ENCODE measurements around the gene NRAP.

The NRAP gene

DNA sequence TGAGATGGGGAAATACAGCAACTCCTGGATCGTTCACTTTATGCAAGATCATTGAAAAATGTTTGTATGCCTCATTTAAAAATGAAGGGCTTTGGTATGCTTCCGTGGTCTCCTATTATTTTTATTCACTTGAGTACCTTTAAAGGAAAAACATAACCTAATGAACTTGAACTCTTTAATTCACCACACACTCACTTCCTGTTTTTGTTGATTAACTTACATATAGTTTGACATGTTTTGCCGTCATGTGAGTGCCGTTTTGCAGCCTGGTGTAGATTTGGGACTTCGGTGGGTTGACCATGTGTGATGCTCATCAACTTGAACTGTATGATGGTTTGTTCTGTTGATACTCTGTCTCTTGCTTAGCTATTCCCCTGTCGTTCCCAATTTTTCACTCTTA is 44.8 kb upstream of the NRAP start:
- TF ChIP-seq ZFX (IDR thresholded peaks at IDR 0.05; ENCODE audit: borderline replicate concordance): no peak
- TF ChIP-seq, protein P1, sequence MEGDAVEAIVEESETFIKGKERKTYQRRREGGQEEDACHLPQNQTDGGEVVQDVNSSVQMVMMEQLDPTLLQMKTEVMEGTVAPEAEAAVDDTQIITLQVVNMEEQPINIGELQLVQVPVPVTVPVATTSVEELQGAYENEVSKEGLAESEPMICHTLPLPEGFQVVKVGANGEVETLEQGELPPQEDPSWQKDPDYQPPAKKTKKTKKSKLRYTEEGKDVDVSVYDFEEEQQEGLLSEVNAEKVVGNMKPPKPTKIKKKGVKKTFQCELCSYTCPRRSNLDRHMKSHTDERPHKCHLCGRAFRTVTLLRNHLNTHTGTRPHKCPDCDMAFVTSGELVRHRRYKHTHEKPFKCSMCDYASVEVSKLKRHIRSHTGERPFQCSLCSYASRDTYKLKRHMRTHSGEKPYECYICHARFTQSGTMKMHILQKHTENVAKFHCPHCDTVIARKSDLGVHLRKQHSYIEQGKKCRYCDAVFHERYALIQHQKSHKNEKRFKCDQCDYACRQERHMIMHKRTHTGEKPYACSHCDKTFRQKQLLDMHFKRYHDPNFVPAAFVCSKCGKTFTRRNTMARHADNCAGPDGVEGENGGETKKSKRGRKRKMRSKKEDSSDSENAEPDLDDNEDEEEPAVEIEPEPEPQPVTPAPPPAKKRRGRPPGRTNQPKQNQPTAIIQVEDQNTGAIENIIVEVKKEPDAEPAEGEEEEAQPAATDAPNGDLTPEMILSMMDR (IDR thresholded peaks at IDR 0.05): no peak
- no peak overlapping the region for H3K27ac ChIP-seq

DNA sequence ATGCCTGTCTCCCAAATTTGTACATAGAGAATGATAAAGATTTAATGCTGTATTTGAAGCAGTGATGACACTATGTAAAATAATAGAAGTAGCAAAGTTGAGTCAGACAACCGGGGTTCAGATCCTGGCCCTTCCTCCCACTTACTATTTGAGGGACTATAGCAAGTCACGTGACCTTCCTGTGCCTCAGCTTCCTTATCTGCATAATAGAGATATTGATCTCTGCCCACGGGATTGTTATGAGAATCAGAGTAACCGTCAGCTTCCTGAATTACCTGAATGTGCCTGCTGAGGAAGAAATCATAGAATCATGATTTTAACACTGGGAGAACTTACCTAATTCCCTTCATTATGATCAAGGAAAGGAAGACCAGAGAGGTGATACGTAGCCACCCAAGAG is 42.8 kb upstream of the NRAP start:
- no peak overlapping the region for H3K27ac ChIP-seq
- no peak for TF ChIP-seq ZFX (IDR thresholded peaks at IDR 0.05; ENCODE audit: borderline replicate concordance)
- TF ChIP-seq, protein P1 (IDR thresholded peaks at IDR 0.05): no peak

DNA sequence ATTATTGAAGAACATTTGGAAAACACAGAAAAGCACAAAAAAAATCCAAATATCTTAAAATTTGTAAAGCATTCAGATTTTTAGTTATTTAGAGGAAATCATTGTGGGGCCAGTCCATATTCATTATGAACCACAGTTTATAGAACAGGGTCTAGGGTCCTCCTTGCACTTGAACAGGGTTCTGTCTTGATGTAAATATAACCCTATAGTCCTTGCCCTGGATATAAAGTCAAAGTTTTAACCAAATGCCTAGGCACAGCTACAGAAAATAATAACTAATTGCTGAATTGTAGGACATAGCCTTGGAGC is 41.5 kb upstream of the NRAP start:
- no peak for TF ChIP-seq ZFX (IDR thresholded peaks at IDR 0.05; ENCODE audit: borderline replicate concordance)
- TF ChIP-seq, protein P1 (IDR thresholded peaks at IDR 0.05): peak; percentile 40

DNA sequence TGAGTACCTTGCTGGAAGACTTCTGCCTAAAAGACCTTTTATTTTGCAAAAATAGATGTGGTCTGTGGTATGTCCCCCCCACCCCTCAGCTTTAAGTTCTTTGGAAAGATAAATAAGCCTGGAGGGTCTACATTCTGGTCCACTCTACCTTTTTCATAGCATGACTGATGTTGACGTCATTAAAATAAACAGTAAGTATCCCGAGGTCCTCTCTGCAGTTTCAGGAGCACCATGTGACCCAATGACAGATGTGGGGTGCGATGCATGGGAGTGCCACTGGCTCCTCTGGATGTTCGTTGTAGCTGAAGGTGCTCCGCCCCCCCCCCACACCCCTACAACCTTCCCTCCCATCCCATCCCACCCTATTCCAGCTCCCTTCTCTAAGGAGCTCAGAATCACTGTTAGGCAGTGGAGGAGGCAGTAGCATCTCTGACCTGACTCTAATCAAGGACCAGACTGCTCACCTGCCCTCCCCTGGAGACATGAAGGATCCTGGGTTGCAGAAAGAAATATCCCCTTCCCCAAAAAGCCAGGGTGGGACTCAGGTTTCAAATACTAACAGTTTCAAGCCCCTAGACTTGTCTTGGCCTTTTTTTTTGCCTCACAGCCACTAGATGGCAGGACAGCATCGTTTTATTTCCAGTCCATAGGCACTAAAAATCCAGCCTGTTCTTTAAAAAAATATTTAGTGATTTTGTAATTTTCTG is 40.9 kb upstream of the NRAP start:
- TF ChIP-seq, protein P1 (IDR thresholded peaks at IDR 0.05): peak; percentile 79
- TF ChIP-seq ZFX (IDR thresholded peaks at IDR 0.05; ENCODE audit: borderline replicate concordance): no peak
- no peak overlapping the region for H3K27ac ChIP-seq

More for the DNA sequence above, 41.5 kb upstream of the NRAP start:
- H3K27ac ChIP-seq: no peak overlapping the region

DNA sequence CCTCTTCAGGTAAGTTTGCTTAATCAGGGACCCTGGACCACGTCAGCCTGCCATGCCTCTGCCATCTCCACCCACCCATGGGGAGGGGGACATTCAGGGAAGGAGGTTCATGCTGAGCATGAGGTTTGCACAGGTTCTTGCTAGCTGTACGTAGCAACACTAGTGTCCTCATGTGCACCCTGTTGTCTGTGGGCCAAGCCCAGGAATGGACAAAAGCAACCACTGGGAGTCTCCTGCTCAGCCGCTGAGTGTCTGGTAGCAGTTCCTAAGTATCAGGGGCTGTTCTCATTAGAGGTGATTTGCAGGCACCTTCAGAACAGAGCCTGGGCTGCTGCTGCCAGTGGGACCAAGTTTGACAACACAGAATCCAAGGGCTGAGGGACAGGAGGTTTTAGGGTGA is 33.8 kb upstream of the NRAP start:
- TF ChIP-seq ZFX (IDR thresholded peaks at IDR 0.05; ENCODE audit: borderline replicate concordance): no peak
- TF ChIP-seq, protein P1 (IDR thresholded peaks at IDR 0.05): no peak
- H3K27ac ChIP-seq: no peak overlapping the region

DNA sequence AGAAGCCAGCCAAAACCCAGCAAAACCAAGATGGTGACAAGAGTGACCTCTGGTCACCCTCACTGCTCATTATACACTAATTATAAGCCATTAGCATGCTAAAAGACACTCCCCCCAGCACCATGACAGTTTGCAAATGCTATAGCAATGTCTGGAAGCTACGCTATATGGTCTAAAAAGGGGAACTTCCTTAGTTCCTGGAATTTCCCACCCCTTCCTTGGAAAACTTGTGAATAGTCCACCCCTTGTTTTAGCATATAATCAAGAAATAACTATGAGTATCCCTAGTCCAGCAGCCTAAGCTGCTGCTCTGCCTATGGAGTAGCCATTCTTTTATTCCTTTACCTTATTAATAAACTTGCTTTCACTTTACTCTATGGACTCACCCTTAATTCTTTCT is 31.9 kb upstream of the NRAP start:
- TF ChIP-seq, protein P1 (IDR thresholded peaks at IDR 0.05): no peak
- no peak for TF ChIP-seq ZFX (IDR thresholded peaks at IDR 0.05; ENCODE audit: borderline replicate concordance)
- H3K27ac ChIP-seq: no peak overlapping the region

DNA sequence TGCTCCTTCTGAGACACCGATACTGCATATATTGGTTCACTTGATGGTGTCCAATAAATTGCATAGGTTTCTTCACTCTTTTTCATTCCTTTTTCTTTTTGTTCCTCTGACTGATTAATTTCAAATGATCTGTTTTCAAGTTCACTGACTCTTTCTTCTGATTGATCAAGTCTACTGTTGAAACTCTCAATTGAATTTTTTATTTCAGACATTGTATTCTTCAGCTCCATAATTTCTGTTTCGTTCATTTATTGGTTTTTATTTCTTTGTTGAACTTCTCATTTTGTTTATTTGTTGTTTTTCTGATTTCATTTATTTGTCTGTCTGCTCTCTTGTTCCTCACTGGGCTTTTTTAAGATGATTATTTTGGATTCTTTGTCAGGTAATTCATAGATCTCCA is 29.5 kb upstream of the NRAP start:
- TF ChIP-seq, protein P1 (IDR thresholded peaks at IDR 0.05): no peak
- TF ChIP-seq ZFX (IDR thresholded peaks at IDR 0.05; ENCODE audit: borderline replicate concordance): no peak

More for the DNA sequence above, 29.5 kb upstream of the NRAP start:
- H3K27ac ChIP-seq: no peak overlapping the region

Data from 22Rv1 (cell line).